GM12878 (cell line): Measurements from ENCODE around the gene PI3. TPM values are rescaled to one million over a fixed set of nuclear protein-coding genes. Genes with fewer than 3 reads are reported as not detected.

ENCODE experiments used
- BACH1 ChIP-seq: fragments of 450-650 bp; IDR thresholded peaks from 2 replicates; pipeline ENCODE4 v1.6.1; 2017; ENCODE audit warnings: mild to moderate bottlenecking, borderline replicate concordance
- BMI1 ChIP-seq: fragments of 450-650 bp; IDR thresholded peaks from 2 replicates; pipeline ENCODE4 v1.6.1; 2016; ENCODE audit warnings: mild to moderate bottlenecking, moderate library complexity, borderline replicate concordance
- E4F1 ChIP-seq: fragments of 450-650 bp; IDR thresholded peaks from 2 replicates; pipeline ENCODE4 v1.6.1; 2018; ENCODE audit warnings: borderline replicate concordance, mild to moderate bottlenecking; ENCODE audit not compliant: partially characterized antibody
- EGR1 ChIP-seq, 2 experiments: IDR thresholded peaks; 1 replicate in 1 of 2; 2 replicates in 1 of 2; pipeline ENCODE4 v1.6.1; 2011 to 2012; ENCODE audit warnings: low read depth in 2 of 2, low read length in 2 of 2, borderline replicate concordance in 1 of 2, mild to moderate bottlenecking in 1 of 2, moderate library complexity in 1 of 2
- ETV6 ChIP-seq, 2 experiments: fragments of 450-650 bp in 1 of 2; IDR thresholded peaks in 1 of 2; conservative IDR thresholded peaks in 1 of 2; 2 replicates each; pipeline ENCODE4 v1.6.1; 2014; ENCODE audit warnings: antibody characterized with exemption in 1 of 2, borderline replicate concordance in 1 of 2, low read depth in 1 of 2, mild to moderate bottlenecking in 1 of 2, moderate library complexity in 1 of 2
- FOXK2 ChIP-seq: fragments of 450-650 bp; IDR thresholded peaks from 2 replicates; pipeline ENCODE4 v1.6.1; 2017; ENCODE audit warnings: mild to moderate bottlenecking, moderate library complexity
- GABPA ChIP-seq: IDR thresholded peaks from 2 replicates; pipeline ENCODE4 v1.6.1; 2014; ENCODE audit warnings: antibody characterized with exemption, low read depth, mild to moderate bottlenecking, inconsistent platforms
- HDAC6 ChIP-seq: fragments of 200-600 bp; sonication (generic); IDR thresholded peaks from one replicate; pipeline ENCODE4 v1.8.0; 2017; ENCODE audit warnings: antibody characterized with exemption; ENCODE audit not compliant: unreplicated experiment
- IKZF1 ChIP-seq: fragments of 450-650 bp; conservative IDR thresholded peaks from 2 replicates; pipeline ENCODE4 v1.6.1; 2017; ENCODE audit warnings: antibody characterized with exemption, mild to moderate bottlenecking
- IRF4 ChIP-seq: IDR thresholded peaks from 2 replicates; pipeline ENCODE4 v1.6.1; 2011; ENCODE audit warnings: low read depth, low read length
- IRF5 ChIP-seq: fragments of 450-650 bp; IDR thresholded peaks from 2 replicates; pipeline ENCODE4 v1.6.1; 2017; ENCODE audit warnings: borderline replicate concordance
- MTA2 ChIP-seq: fragments of 450-650 bp; IDR thresholded peaks from 2 replicates; pipeline ENCODE4 v1.6.1; 2016; ENCODE audit warnings: low read depth, mild to moderate bottlenecking, moderate library complexity
- MYC ChIP-seq: IDR thresholded peaks from 2 replicates; pipeline ENCODE4 v1.6.1; 2011; ENCODE audit warnings: mild to moderate bottlenecking, low read length, moderate library complexity, inconsistent platforms; ENCODE audit not compliant: insufficient read depth, insufficient replicate concordance, insufficient read length, severe bottlenecking
- NR2C1 ChIP-seq: fragments of 450-650 bp; IDR thresholded peaks from 2 replicates; pipeline ENCODE4 v1.6.1; 2017; ENCODE audit warnings: antibody characterized with exemption, mild to moderate bottlenecking, moderate library complexity
- NR2F1 ChIP-seq: fragments of 450-650 bp; conservative IDR thresholded peaks from 2 replicates; pipeline ENCODE4 v1.6.1; 2017; ENCODE audit warnings: mild to moderate bottlenecking
- NRF1 ChIP-seq: conservative IDR thresholded peaks from 2 replicates; pipeline ENCODE4 v1.6.1; 2011; ENCODE audit warnings: mild to moderate bottlenecking, low read depth, low read length, improper control_type of control experiment
- PBX3 ChIP-seq: IDR thresholded peaks from 2 replicates; pipeline ENCODE4 v1.6.1; 2011; ENCODE audit warnings: mild to moderate bottlenecking, low read depth, low read length, moderate library complexity; ENCODE audit not compliant: insufficient replicate concordance
- RAD21 ChIP-seq: IDR thresholded peaks from 2 replicates; pipeline ENCODE4 v1.6.1; 2011; ENCODE audit warnings: mild to moderate bottlenecking, low read depth, low read length, moderate library complexity; ENCODE audit not compliant: insufficient read depth
- SIN3A ChIP-seq: IDR thresholded peaks from 2 replicates; pipeline ENCODE4 v1.6.1; 2012; ENCODE audit warnings: low read depth, low read length, improper control_type of control experiment
- SIX5 ChIP-seq: IDR thresholded peaks from 2 replicates; pipeline ENCODE4 v1.6.1; 2011; ENCODE audit warnings: mild to moderate bottlenecking, low read depth, low read length, moderate library complexity; ENCODE audit not compliant: severe bottlenecking
- SMARCA5 ChIP-seq: fragments of 450-650 bp; IDR thresholded peaks from 2 replicates; pipeline ENCODE4 v1.6.1; 2017; ENCODE audit warnings: mild to moderate bottlenecking
- SMC3 ChIP-seq: IDR thresholded peaks from 2 replicates; pipeline ENCODE4 v1.6.1; 2011; ENCODE audit warnings: low read length, improper control_type of control experiment, borderline replicate concordance
- SP1 ChIP-seq: IDR thresholded peaks from one replicate; pipeline ENCODE4 v1.6.1; 2011; ENCODE audit warnings: low read depth, low read length
- STAT3 ChIP-seq: IDR thresholded peaks from 2 replicates; pipeline ENCODE4 v1.6.1; 2011; ENCODE audit warnings: low read depth, low read length, improper control_type of control experiment
- TARDBP ChIP-seq: IDR thresholded peaks from 2 replicates; pipeline ENCODE4 v1.6.1; 2016; ENCODE audit warnings: borderline replicate concordance
- TCF7 ChIP-seq: IDR thresholded peaks from 2 replicates; pipeline ENCODE4 v1.6.1; 2014; ENCODE audit warnings: antibody characterized with exemption, borderline replicate concordance
- YY1 ChIP-seq: IDR thresholded peaks from 2 replicates; pipeline ENCODE4 v1.6.1; 2011; ENCODE audit warnings: low read depth, mild to moderate bottlenecking, low read length
- ZNF384 ChIP-seq: IDR thresholded peaks from 2 replicates; pipeline ENCODE4 v1.6.1; 2012; ENCODE audit warnings: low read depth, mild to moderate bottlenecking, low read length, improper control_type of control experiment, borderline replicate concordance
- polyA plus RNA-seq, 11 experiments: library from polyadenylated mRNA; depleted of rRNA in 4 of 11; unstranded in 6 of 11; stranded (reverse) in 5 of 11; fragments of >200 nt; fragmentation: Nextera tagmentation in 4 of 11; fragmentation: Illumina TruSeq in 1 of 11; extraction: Ambion mirVana in 4 of 11; extraction: Trizol in 1 of 11; gene quantifications; 1 replicate in 1 of 11; 2 replicates in 10 of 11; pipeline versions ENCODE4 v1.2.1 to v1.2.3, GENCODE V29; 2011 to 2016; ENCODE audit warnings: inconsistent platforms in 2 of 11, missing spikeins in 2 of 11, low read depth in 1 of 11
- total RNA-seq, 4 experiments: library from RNA; depleted of rRNA in 3 of 4; stranded (reverse); fragments of >200 nt in 3 of 4; fragmentation: Illumina TruSeq in 1 of 4; extraction: Trizol in 1 of 4; gene quantifications; 2 replicates each; pipeline versions ENCODE4 v1.2.1 to v1.2.3, GENCODE V29; 2013 to 2021

PI3 gene
- total and polyA plus RNA-seq, 10 of the 15 experiments (the other 5 are each of a cell fraction or from before 2014, with no cell fraction given), result not detected

GRCh38 chr20:45138561-45139300 lies 36.0 kb upstream of the PI3 start (continued):
- TF ChIP-seq MTA2 (no peak), MYC (no peak), ZNF384 (no peak), NR2C1 (peak; percentile 90), STAT3 (no peak), YY1 (0 out of 2 replicates have a peak, but pooled peaks have one; percentile 30), IRF4 (no peak), NR2F1 (peak; percentile 94), HDAC6 (no peak), BACH1 (no peak), ETV6 (conservative IDR thresholded peaks at IDR 0.05 in 1 of 2, IDR thresholded peaks at IDR 0.05 in 1 of 2; ENCODE audit: borderline replicate concordance in 1 of 2, low read depth in 1 of 2) (no peak), SP1 (no peak), BMI1 (no peak), E4F1 (no peak), GABPA (peak; percentile 48; the same call in 1 of the 2 replicates), SMARCA5 (no peak), PBX3 (no peak), IKZF1 (no peak), TARDBP (no peak), SIX5 (no peak), IRF5 (no peak), SMC3 (peak; percentile 47; the same call in 1 of the 2 replicates), SIN3A (no peak), RAD21 (peak; percentile 50), TCF7 (no peak), EGR1 (IDR thresholded peaks at IDR 0.05; ENCODE audit: borderline replicate concordance in 1 of 2, low read depth in 2 of 2, low read length in 2 of 2) (no peak), NRF1 (no peak), FOXK2 (no peak)
